GM19240 (cell line): ENCODE data around the gene ARVCF.

Experiments
- DNase-seq: peaks from one replicate; pipeline ENCODE4 v3.0.0; 2011; ENCODE audit warnings: low spot score; ENCODE audit not compliant: insufficient read length

ARVCF gene

DNA sequence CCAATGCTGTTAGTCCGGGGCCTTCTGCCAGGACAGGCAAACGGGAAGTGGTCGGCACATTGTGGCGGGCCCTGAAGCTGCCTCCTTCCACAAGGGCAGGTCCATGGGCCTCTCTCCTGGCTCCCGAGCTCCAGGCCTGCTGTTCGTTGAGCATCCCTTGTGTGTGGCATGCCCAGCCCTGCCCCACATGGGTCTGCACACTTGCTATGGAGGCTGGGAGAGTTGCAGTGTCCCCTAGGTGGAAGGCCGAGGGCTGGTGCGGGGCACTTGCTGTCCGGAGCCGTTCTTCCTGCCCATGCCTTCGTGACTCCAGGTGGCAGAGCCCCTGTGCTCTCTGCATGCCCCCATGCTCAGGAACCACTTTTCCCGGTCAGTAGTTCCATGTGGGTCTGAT, 37.4 kb upstream of the ARVCF start:
- no peak for DNase-seq

DNA sequence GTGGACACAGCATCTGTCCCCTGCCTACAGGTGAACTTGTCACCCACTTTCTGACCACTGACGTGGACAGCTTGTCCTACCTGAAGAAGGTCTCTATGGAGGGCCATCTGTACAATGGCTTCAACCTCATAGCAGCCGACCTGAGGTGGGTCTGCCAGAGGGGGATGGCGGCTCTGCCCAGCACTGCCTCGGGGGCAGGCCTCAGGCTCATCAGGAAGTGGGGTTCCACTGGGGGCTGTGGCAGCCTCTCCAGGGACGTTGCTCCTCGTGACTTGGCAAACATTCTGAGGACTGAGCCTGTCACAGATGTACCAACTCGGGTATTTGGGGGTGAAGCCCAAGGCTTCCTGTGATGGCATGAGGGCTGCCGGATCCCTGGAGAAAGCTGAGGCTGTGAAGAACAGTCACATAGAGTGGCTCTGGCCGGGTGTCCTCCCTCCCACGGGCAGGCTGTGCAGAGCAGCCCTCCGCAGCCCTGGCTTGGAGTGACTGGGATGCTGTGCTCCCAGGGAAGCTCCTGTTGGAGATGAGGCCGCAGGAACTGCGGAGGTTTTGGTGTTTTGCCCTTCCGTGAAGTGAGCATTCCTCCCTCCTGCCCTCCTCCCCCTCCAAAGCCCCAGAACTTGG, 36.9 kb upstream of the ARVCF start:
- no peak for DNase-seq

DNA sequence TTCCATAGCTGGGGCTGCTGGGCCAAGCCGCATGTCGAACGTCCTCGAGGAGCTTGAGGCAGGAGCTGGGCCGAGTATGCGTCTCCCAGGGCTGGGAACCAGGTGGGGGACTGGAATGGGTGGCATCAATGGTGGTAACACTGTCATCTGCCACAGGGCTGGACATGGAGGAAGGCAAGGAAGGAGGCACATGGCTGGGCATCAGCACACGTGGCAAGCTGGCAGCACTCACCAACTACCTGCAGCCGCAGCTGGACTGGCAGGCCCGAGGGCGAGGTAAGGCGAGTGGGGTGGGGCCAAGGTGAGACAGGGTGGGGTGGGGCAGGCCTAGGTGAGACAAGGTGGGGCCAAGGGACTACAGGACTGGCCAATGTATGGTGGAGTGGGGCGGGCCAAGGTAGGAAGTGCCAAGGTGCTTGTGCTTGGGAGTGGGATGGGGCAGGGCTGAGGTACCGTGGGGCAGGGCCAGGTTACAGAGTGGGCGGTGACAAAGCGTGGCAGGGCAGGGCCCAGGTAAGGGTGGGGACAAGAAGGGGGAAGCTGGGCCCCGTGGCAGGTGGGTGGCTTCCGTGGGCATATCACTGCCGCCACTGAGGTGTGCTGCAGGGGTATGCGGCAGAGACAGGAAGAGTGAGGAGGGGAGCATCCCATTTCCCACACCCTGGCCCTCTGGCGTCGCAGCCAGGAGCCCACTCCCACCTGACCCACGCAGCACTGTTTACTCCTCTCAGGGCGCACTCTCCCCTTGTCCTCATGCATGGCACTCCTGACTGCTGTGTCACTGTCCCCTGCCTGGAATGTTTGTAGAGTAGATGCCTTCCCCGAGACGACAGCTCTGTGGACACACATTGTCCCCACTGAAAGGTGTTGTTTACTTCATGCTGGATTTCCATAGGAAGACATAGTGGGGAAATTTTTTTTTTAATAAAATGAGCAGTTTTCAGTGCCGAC, 36.0 kb upstream of the ARVCF start:
- no peak for DNase-seq

DNA sequence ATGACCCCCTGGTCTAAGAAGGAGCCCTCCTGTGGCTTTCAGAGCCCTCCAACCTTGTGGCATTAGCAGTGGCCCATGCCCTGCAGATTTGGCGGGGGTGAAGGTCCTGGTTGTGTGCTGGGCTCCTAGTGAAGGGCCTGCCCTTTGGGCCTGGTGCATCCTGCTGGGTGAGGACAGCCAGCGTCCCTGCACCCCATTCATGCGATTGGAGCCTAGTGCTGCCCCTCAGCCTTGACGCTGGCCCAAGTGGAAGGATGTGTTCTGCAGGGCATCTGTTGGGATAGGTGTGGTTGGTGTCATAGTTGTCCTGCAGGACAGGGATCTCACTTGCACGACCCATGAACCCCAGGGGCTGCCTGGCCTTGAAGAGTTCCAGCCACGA, 35.3 kb upstream of the ARVCF start:
- DNase-seq = no peak

DNA sequence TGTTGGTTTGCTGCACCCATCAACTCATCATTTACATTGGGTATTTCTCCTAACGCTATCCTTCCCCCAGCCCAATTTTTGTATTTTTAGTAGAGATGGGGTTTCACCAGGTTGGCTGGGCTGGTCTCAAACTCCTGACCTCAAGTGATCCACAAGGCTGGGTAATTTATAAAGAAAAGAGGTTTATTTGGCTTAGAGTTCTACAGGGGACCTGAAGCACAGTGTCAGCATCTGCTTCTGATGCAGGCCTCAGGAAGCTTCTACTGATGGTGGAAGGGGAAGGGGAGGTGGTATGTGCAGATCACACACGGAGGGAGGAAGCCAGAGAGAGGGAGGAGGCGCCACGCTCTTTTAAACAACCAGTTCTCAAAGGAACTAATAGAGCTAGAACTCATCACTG, 30.1 kb upstream of the ARVCF start:
- no peak for DNase-seq

DNA sequence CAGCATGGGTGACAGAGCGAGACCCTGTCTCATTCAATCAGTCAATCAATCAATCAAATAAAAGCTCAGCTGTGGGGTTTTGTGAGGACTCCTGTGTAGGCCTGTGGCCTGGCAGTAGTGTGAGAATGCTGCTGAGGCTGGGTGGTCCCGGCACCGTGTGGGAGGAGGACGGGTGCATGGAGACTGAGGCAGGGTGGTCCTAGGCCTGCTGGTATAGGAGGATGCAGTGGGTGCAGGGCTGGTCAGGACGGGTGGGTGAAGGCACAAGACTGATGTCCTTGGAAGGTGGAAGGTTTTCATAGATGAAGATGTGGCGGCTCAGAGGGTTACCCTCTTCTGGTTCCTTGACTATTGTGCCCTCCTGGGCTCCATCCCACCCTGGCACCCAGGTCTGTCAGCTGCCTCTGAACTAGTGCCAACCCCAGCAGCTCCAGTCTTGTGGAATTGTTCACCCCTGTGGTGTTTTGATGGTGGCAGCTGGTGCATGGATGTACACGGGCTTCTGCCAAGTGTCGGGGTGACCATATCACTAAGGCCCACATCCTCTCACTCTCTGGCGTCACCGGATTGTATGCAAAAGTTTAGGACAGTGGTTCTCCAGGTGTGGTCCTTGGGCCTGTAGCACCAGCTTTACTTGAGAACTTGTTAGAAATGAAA, 28.0 kb upstream of the ARVCF start:
- no peak for DNase-seq

DNA sequence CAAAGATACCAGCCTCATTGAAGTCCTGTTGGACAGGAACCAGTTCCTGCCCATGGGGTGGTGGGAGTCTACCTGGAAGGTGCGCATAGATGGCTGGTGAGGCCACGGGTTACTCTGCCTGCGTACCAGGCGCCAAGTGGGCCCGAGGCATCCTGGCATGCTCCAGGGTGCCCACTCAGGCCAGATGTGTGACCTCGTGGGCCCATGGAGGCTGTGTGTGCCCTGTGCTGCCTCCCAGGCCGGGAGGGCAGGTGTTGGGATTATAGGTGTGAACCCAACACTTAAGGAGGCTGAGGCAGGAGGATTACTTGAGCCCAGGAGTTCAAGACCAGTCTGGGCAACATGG, 27.3 kb upstream of the ARVCF start:
- no peak for DNase-seq

DNA sequence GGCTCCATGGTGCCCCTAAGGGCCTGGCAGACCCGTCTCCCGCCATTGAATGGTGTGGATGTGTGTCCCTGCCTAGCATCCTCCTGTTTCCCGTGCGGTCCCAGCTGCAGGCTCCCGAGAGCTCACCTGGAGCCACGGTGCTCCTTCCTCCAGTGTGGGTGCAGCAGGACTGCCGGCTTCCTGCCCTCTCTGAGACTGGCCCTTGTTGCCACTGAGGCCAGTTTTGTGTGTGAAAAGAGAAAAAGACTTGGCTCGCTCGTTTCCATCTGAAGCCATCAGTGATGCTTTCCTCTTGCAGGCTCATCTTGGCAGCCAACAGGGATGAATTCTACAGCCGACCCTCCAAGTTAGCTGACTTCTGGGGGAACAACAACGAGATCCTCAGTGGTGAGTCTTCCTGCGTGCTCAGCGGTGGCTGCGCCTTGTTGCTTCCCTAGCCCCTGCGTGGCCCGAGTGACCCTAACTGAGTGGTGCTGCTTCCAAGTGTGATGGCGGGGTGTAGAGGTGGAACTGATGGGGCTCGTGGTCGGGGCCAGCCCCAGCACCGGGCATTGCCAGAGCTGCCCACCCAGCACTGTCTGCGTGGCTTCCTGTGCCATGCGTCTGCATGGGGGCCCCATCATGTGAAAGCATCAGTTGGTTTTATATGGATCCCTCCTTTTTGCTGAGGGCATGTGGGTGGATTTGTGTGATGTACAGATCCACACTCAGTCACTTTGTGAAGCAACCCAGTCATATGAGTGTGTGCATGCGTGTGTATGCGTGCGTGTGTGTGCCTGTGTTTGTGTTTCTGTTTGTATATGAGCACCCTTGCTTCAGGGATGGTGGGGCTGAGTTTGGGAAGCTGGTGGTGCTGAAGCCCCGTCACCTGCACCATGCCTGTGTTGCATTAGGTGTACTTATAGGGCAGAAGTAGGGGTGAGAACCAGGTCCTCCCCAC, 26.7 kb upstream of the ARVCF start:
- DNase-seq = no peak

DNA sequence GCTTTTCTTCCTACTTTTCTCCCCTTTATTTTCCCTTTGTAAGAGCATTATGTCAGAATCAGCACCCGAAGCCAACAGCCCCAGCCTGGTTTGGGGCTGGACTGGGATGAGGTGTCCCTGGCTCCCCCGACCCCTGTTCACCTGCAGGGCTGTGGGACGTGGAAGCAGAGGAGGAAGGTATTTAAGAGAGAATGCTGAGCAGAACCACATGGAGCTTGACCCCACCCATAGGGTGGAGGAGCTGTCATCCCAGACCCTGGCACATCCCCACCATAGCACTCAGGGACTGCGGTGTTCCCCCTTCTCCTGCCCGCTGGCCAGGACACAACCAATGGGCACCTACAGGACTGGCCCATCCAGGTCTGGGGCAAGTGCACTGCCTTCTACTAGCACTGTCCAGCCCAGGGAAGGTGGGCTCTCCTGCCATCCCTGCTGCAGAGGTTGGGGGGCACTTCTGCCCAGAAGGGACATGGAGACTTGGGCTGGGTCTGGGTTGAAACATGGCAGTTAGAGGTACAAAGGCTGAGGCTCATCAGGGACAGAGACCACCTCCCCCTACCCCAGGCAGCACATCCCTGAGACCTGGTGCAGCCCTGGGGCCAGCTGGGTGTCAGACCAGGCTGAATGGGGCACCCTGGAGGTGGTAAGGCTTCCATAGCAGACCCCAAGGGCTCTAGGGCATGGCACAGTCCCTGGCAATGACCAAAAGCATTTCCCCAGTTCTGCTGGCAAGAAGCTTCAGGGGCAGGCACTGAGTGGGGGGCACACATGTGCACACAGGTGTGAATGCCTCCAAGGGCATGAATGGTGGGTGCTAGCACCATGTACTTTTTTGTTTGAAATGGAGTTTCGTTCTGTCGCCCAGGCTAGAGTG, 23.9 kb upstream of the ARVCF start:
- DNase-seq = no peak

DNA sequence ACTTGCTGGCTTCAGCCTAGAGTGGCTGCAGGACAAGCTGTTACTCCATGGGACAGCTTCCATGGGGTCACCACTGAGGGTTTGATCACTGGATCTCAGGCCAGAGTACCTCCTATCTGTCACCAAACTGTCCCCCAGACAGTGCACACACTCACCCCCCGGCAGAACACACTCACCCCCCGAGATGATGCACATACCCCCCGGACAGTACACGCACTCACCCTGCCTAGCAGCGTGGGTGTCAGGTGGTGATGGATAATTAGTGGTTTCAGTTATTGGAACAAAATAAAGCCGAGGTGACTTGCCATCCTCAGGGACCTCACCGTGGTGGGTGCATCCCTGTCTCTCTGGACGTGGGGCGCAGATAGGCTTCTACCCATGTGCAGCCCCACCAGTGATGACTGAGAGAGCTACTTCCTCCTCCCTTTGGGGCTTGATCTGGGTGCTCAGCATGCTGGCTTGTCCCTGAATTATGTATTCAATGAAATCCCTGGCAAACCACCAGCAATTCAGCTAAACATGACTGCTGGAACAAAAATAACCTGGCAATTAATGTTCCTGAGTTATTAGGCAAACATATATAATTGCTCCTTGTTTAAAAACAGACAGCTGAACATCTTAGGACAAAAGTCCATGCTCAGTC, 23.2 kb upstream of the ARVCF start:
- no peak for DNase-seq

DNA sequence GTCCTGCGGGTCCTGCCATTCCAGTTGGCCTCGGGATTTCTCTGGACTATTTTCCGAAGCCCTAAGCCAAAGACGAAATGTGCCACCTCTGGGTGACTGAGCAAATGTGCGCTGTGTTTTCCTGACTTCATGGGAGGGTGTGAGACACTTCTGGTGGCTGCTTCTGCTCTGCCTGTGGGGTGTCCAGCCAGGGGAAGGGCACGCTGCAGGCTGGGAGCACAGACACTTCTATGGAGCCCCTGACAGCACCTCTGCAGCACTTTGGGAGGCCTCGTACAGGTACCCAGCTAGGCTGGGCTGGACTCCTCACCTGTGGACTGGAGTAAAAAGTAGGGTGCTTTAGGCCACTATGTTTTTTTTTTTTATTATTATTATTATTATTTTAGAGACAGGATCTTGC, 22.0 kb upstream of the ARVCF start:
- DNase-seq = no peak

DNA sequence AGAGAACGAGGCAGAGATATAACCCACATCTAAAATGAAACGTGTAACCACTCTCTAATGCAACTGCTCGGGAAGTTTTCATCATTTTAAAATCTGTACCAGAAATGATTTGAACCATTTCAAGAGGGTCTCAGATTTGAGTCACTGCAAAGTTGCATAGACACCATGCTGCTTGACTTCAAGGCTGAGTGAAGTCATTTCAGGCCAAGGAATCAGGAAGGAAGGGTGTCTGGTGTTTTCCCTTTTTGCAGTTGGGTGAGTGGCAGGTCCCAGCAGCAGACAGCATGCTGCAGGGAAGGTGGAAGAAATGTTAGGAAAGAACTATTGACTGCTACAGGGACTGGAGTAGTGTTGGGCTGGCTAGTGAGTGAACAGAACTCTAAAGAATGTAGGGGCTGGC, 20.8 kb upstream of the ARVCF start:
- no peak for DNase-seq

DNA sequence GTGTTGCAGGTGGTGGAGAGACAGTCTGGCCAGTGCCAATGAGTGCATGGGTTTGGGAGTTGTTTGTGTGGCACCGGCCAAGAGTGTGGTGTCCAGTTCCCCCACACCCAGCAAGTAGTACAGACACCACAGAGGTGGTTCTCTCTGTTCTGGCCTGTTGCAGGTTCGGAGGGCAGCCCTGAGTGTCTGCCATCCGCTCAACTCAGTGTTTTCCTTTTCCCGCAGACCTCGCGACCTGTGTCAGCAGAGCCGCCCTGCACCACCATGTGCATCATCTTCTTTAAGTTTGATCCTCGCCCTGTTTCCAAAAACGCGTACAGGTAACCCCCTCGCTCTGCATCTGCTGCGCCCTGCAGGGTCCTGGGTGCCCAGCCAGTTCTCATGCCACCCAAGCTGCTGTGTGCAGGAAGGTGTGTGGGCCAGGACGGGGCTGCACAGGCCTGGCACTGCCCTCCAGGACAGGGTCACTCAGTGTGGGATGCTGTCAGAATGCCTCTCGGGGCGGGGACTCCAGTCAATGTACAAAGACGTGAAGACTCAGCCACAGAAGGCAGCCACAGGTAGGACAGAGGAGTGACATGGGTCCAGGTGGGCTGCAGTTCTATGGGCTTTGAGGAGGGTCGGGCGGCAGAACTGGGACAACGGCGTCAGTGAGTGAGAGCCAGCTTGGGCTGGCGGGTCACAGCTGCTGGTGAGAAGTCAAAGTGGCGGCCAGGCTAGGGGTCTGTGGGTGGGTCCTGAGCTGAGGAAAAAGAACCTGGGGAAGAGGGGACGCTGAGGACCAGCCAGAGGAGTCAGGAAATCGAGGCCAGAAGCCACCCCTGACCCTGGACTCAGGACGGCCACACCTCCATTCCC, 20.1 kb upstream of the ARVCF start:
- DNase-seq = no peak

DNA sequence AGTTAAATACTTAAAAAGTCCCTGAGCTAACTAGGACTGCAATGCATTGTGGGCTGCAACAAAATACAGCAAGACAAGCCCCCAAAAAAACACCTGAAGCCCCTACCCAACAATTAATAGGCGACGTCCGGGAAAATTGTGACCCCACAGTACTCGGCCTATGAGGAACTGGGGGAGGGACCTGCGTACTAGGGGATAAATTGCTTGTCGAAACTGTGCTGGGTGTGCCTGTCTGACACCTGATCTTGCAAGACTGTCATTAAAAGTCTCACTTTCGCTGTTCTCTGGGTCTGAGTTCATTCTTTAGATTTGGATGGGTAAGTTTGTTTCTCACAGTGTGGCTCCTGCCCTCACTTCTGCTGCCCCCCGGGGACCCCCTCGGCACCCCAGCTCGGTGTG, 19.5 kb upstream of the ARVCF start:
- DNase-seq = peak; percentile 60

DNA sequence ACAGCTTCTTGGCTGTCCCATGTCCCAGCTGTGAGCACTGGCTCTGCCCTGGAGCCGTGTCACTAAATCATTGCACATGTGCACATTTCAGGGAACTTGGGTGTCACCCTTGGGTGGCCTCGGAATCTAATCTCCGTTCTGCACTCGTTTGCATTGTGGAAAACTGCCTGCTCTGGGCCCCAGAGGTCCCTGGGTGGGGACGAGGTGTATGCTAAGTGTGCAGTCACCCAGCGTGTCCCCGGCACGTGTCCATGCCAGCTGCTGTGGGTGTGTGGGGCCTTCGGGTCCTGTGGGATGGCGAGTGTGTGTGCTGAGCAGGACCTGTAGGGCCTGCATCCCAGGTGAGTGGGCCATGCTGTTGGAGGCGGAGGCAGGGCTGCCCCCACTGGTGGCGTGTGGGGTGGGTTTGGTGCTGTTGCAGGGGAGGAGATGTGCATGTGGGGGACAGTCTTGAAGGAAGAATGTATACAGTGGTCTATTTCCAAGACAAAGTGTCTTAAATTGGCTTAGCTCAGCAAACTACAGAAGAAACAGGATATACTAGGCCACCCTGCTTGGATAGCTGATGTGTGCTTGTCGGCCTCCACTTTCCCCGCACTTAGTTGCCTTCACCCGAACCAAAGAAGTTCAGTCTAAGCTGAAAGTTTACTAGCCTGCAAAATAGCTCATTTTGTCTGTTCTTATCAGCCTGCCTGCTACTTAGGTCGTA, 18.9 kb upstream of the ARVCF start:
- no peak for DNase-seq

DNA sequence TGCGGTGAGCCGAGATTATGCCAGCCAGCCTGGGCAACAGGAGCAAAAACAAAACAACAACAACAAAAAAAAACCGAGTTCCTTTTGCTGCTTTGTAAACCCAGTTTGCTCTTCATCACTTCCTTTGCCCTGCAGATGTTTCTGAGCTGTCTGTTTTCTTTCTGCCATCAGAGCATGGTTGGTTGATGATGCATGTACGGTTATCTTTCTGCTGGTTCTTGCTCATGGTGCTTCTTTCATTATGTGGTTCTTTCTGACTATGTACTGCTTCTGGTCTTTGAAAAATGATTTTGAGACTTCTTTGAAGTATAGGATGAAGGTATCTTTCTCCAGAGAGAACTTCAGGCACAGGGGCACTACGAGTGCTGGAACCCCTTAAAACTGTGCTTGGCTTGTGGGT, 17.5 kb upstream of the ARVCF start:
- no peak for DNase-seq

DNA sequence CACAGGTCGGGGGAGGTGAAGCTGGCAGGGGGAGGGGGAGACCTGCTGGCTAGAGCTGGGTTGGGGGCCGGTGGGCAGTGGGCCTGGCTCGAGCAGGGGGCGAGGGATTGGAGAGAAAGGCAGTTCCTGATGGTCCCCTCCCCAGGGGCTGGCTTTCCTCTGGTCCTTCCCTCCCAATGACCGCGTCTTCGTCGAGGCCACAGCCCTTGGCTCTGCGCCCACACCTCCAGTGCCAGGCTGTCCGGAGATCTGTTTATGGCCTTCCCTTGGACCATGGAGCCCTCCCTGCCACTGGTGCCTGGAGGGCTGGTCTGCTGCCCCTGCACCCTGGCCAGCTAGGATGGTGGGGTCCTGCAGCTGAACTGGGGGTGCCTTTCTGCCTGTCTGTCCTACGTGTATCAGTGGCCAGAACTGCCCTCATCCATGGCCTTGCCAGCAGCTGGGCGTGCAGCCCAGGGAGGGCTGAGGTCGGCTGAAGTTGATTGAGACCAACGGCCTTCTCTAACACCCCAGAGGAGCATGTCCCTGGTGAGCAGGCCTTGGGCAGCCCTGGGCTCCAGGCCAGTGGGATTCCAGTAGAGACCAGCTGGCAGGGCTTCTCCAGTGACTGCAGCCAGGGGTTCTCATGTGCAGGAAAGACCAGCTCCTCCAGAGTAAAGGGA, 16.6 kb upstream of the ARVCF start:
- DNase-seq = no peak

DNA sequence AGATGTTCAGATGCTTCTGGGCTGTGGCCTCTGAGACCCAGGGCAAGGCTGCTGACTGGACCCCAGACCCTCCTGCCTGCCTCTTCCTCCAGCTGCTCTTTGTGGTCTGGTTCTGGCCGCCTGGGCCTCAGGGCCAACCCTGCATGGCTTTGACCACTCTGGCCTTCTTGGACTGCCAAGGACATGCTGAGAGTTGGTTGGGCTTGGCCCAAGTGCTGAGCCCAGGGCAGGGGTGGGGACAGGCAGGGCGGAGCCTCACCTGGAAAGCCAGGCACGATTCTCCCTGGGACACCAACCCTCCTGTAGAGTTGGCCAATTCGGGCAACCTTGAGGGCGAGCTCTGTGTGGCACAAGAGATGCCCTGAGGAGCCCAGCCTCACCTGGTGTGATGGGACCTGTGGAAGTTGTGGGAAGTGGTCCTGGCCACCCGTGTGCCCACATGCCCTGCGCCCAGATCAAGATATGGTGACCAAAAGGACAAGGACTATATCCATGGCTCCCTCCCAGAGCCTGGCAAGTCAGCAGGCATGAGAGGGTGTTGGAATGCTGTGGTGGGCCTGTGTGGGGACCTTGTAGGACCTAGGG, 15.9 kb upstream of the ARVCF start:
- no peak for DNase-seq
